Keratinocyte (primary cell): Measurements from ENCODE around the gene AASS. TPM values are rescaled to one million over a fixed set of nuclear protein-coding genes. Genes with fewer than 3 reads are reported as not detected.

ENCODE experiments used
- DNase-seq: peaks from one replicate; pipeline ENCODE4 v3.0.0-alpha.2; 2011; ENCODE audit warnings: low read depth, missing footprints, low spot score
- FAIRE-seq: peaks from 2 replicates; lab custom pipeline; 2011; peaks lifted over from hg19 to GRCh38; lab: Jason Lieb, UNC
- H2AFZ ChIP-seq: 2 replicates; pipeline ENCODE4 v1.6.0; 2012; ENCODE audit warnings: low read length, control low read depth, inconsistent platforms; ENCODE audit not compliant: control insufficient read depth
- H3K27ac ChIP-seq: 2 replicates; pipeline ENCODE4 v1.5.1; 2011; ENCODE audit warnings: low read length; ENCODE audit not compliant: control insufficient read depth, insufficient read depth
- H3K27me3 ChIP-seq: 3 replicates; pipeline ENCODE4 v1.6.0; 2011; ENCODE audit warnings: low read length; ENCODE audit not compliant: control insufficient read depth, insufficient read depth; ENCODE audit errors: extremely low read depth
- H3K36me3 ChIP-seq, 2 experiments: 2 replicates in 1 of 2; 3 replicates in 1 of 2; pipeline ENCODE4 v1.5.1; 2011; ENCODE audit warnings: low read length in 2 of 2, mild to moderate bottlenecking in 1 of 2; ENCODE audit not compliant: control insufficient read depth in 2 of 2, insufficient read depth in 2 of 2; ENCODE audit errors: extremely low read depth in 1 of 2
- H3K4me1 ChIP-seq: 3 replicates; pipeline ENCODE4 v1.5.1; 2011; ENCODE audit warnings: low read length; ENCODE audit not compliant: control insufficient read depth, insufficient read depth; ENCODE audit errors: extremely low read depth
- H3K4me2 ChIP-seq: 3 replicates; pipeline ENCODE4 v1.6.0; 2011; ENCODE audit warnings: low read depth, low read length; ENCODE audit not compliant: control insufficient read depth, insufficient read depth; ENCODE audit errors: extremely low read depth
- H3K4me3 ChIP-seq, 3 experiments: fragments of 200-600 bp in 1 of 3; sonication (generic) in 1 of 3; 2 replicates in 2 of 3; 3 replicates in 1 of 3; pipeline ENCODE4 v1.5.1; 2011 to 2016; ENCODE audit warnings: low read length in 3 of 3, mild to moderate bottlenecking in 3 of 3, control low read depth in 2 of 3, inconsistent platforms in 1 of 3, low read depth in 1 of 3, mixed read lengths in 1 of 3, mixed run types in 1 of 3, moderate library complexity in 1 of 3; ENCODE audit not compliant: control insufficient read depth in 2 of 3, insufficient read depth in 2 of 3; ENCODE audit errors: extremely low read depth in 1 of 3
- H3K79me2 ChIP-seq: 2 replicates; pipeline ENCODE4 v1.6.0; 2012; ENCODE audit warnings: low read length; ENCODE audit not compliant: control insufficient read depth, insufficient read depth
- H3K9ac ChIP-seq: 3 replicates; pipeline ENCODE4 v1.6.0; 2011; ENCODE audit warnings: low read length; ENCODE audit not compliant: control insufficient read depth, insufficient read depth; ENCODE audit errors: extremely low read depth
- H3K9me1 ChIP-seq: 3 replicates; pipeline ENCODE4 v1.6.0; 2011; ENCODE audit warnings: low read length; ENCODE audit not compliant: control insufficient read depth, insufficient read depth; ENCODE audit errors: extremely low read depth
- H3K9me3 ChIP-seq: 2 replicates; pipeline ENCODE4 v1.5.1; 2012; ENCODE audit warnings: low read depth, low read length; ENCODE audit not compliant: control insufficient read depth
- H4K20me1 ChIP-seq: 3 replicates; pipeline ENCODE4 v1.6.0; 2011; ENCODE audit warnings: low read length; ENCODE audit not compliant: control insufficient read depth, insufficient read depth; ENCODE audit errors: extremely low read depth
- CTCF ChIP-seq, 3 experiments: IDR thresholded peaks in 1 of 3; conservative IDR thresholded peaks in 1 of 3; optimal IDR thresholded peaks in 1 of 3; 2 replicates in 2 of 3; 3 replicates in 1 of 3; pipeline versions ENCODE3 to v1.5.1; 2011; ENCODE audit warnings: low read length in 3 of 3, mild to moderate bottlenecking in 3 of 3, moderate library complexity in 2 of 3, control low read depth in 1 of 3, inconsistent platforms in 1 of 3; ENCODE audit not compliant: insufficient read depth in 2 of 3; ENCODE audit errors: extremely low read depth in 1 of 3
- EZH2 ChIP-seq: IDR thresholded peaks from one replicate; pipeline ENCODE4 v1.6.1; 2012; ENCODE audit warnings: inconsistent platforms, mild to moderate bottlenecking, low read length, moderate library complexity
- dilution Hi-C: fragments of 300-500 bp; cut with MboI; formaldehyde crosslinking; loops from one replicate; pipeline ENCODE4 v1.7.0; 2020; ENCODE audit warnings: low sequenced_read_pairs; ENCODE audit not compliant: extremely low pct_ligation_motif_present
- polyA plus RNA-seq, 5 experiments: library from polyadenylated mRNA; depleted of rRNA in 3 of 5; stranded (reverse) in 3 of 5; stranded (forward) in 1 of 5; unstranded in 1 of 5; fragments of >200 nt; gene quantifications; 1 replicate in 1 of 5; 2 replicates in 3 of 5; 3 replicates in 1 of 5; pipeline versions ENCODE4 v1.2.1 to v1.2.3, GENCODE V29; 2011 to 2012; ENCODE audit warnings: missing spikeins in 2 of 5, low read depth in 1 of 5, low replicate concordance in 1 of 5

AASS gene
- polyA plus RNA-seq, 1 donor (not counting 4 experiments of a cell fraction or from before 2014, with no cell fraction given) = 10.3 TPM

- H3K36me3 ChIP-seq = no peaks in the 10 kb centered on the region
- no peaks in the 10 kb centered on the region for H3K4me1 ChIP-seq
- H3K79me2 ChIP-seq = no peaks in the 10 kb centered on the region
- no peak overlapping the region for H2AFZ ChIP-seq
- FAIRE-seq (no peak), DNase-seq (no peak)
- dilution Hi-C loops = no loop called here
- no peaks in the 10 kb centered on the region for H3K9me1 ChIP-seq
- H3K4me2 ChIP-seq = no peak overlapping the region
- no peaks in the 10 kb centered on the region for H4K20me1 ChIP-seq
- no peaks in the 10 kb centered on the region for H3K9me3 ChIP-seq
- H3K27me3 ChIP-seq = no peaks in the 10 kb centered on the region
- no peak overlapping the region for H3K9ac ChIP-seq
- no peak overlapping the region for H3K4me3 ChIP-seq
- no peak for TF ChIP-seq CTCF (optimal IDR thresholded peaks at IDR 0.05 in 1 of 3, IDR thresholded peaks at IDR 0.05 in 1 of 3, conservative IDR thresholded peaks at IDR 0.05 in 1 of 3; ENCODE audit: extremely low read depth in 1 of 3, insufficient read depth in 2 of 3, low read length in 3 of 3)
- TF ChIP-seq EZH2 = no peak
- no peak overlapping the region for H3K27ac ChIP-seq
Measured at GRCh38 chr7:122067077-122067476, 77.0 kb downstream of the AASS start.

GRCh38 chr7:122064971-122065370 lies 79.1 kb downstream of the AASS start:
- FAIRE-seq (no peak), DNase-seq (no peak)
- H3K79me2 ChIP-seq = no peaks in the 10 kb centered on the region

More at GRCh38 chr7:122064971-122065370, 79.1 kb downstream of the AASS start:
- H2AFZ ChIP-seq = no peak overlapping the region
- no peak overlapping the region for H3K9ac ChIP-seq
- H3K9me3 ChIP-seq = no peaks in the 10 kb centered on the region
- H3K4me2 ChIP-seq = no peak overlapping the region
- H3K9me1 ChIP-seq = no peaks in the 10 kb centered on the region
- no peaks in the 10 kb centered on the region for H3K4me1 ChIP-seq
- H4K20me1 ChIP-seq = no peaks in the 10 kb centered on the region
- H3K36me3 ChIP-seq = peaks cover 0 to 6% of the 10 kb centered on the region in 2 experiments
- no peak overlapping the region for H3K27ac ChIP-seq
- no peak overlapping the region for H3K4me3 ChIP-seq
- dilution Hi-C loops = no loop called here
- H3K27me3 ChIP-seq = no peaks in the 10 kb centered on the region
- TF ChIP-seq CTCF (optimal IDR thresholded peaks at IDR 0.05 in 1 of 3, IDR thresholded peaks at IDR 0.05 in 1 of 3, conservative IDR thresholded peaks at IDR 0.05 in 1 of 3; ENCODE audit: extremely low read depth in 1 of 3, insufficient read depth in 2 of 3, low read length in 3 of 3) (no peak), EZH2 (no peak)
